H9 (cell line): ENCODE results near the gene GIPC1. TPM values are rescaled to one million over a fixed set of nuclear protein-coding genes. Genes with fewer than 3 reads are reported as not detected.

Experiments used
- DNase-seq: peaks from one replicate; pipeline ENCODE4 v3.0.0-alpha.2; 2017
- H2AFZ ChIP-seq: one replicate; pipeline ENCODE4 v1.6.1; 2013; ENCODE audit warnings: mild to moderate bottlenecking, low read length, control low read depth, moderate library complexity
- H2AK5ac ChIP-seq: 2 replicates; pipeline ENCODE4 v1.6.1; 2013; ENCODE audit warnings: low read length, control low read depth, mixed read lengths; ENCODE audit not compliant: insufficient read length
- H2BK120ac ChIP-seq: one replicate; pipeline ENCODE4 v1.6.1; 2013; ENCODE audit warnings: low read depth, mild to moderate bottlenecking, low read length, control low read depth, inconsistent platforms; ENCODE audit not compliant: poor library complexity, severe bottlenecking
- H2BK12ac ChIP-seq: 2 replicates; pipeline ENCODE4 v1.6.1; 2013; ENCODE audit warnings: low read length, control low read depth, mixed read lengths, low read depth; ENCODE audit not compliant: insufficient read length
- H2BK15ac ChIP-seq: 2 replicates; pipeline ENCODE4 v1.6.1; 2013; ENCODE audit warnings: low read depth, low read length, control low read depth
- H2BK20ac ChIP-seq: one replicate; pipeline ENCODE4 v1.6.1; 2013; ENCODE audit warnings: low read depth, mild to moderate bottlenecking, low read length, control low read depth, inconsistent platforms; ENCODE audit not compliant: poor library complexity, severe bottlenecking
- H2BK5ac ChIP-seq: 2 replicates; pipeline ENCODE4 v1.6.1; 2013; ENCODE audit warnings: low read length, control low read depth, mixed read lengths; ENCODE audit not compliant: insufficient read length
- H3K14ac ChIP-seq: 2 replicates; pipeline ENCODE4 v1.6.1; 2013; ENCODE audit warnings: low read length, control low read depth; ENCODE audit not compliant: insufficient read depth
- H3K18ac ChIP-seq: 2 replicates; pipeline ENCODE4 v1.6.1; 2013; ENCODE audit warnings: low read depth, mild to moderate bottlenecking, mixed read lengths, low read length, control low read depth; ENCODE audit not compliant: insufficient read length
- H3K23ac ChIP-seq: 2 replicates; pipeline ENCODE4 v1.6.1; 2013; ENCODE audit warnings: low read length, control low read depth, mixed read lengths, low read depth; ENCODE audit not compliant: insufficient read length
- H3K23me2 ChIP-seq: 2 replicates; pipeline ENCODE4 v1.6.1; 2013; ENCODE audit warnings: low read depth, mild to moderate bottlenecking, mixed read lengths, low read length, control low read depth; ENCODE audit not compliant: insufficient read length, poor library complexity, severe bottlenecking
- H3K27ac ChIP-seq: 2 replicates; pipeline ENCODE4 v1.5.1; 2013; ENCODE audit warnings: low read length, control low read depth, mixed read lengths, low read depth; ENCODE audit not compliant: insufficient read length
- H3K27me3 ChIP-seq: 2 replicates; pipeline ENCODE4 v1.6.1; 2013; ENCODE audit warnings: low read length, control low read depth, inconsistent platforms; ENCODE audit not compliant: insufficient read depth
- H3K4ac ChIP-seq: 2 replicates; pipeline ENCODE4 v1.6.1; 2013; ENCODE audit warnings: low read depth, mild to moderate bottlenecking, control low read depth, inconsistent platforms, low read length, moderate library complexity
- H3K4me1 ChIP-seq: 2 replicates; pipeline ENCODE4 v1.6.1; 2013; ENCODE audit warnings: low read length, control low read depth, inconsistent platforms; ENCODE audit not compliant: insufficient read depth
- H3K4me2 ChIP-seq: 2 replicates; pipeline ENCODE4 v1.6.1; 2013; ENCODE audit warnings: low read length, control low read depth, mixed read lengths; ENCODE audit not compliant: insufficient read length, insufficient read depth
- H3K56ac ChIP-seq: 2 replicates; pipeline ENCODE4 v1.6.1; 2013; ENCODE audit warnings: low read depth, mild to moderate bottlenecking, mixed read lengths, low read length, control low read depth; ENCODE audit not compliant: insufficient read length
- H3K79me1 ChIP-seq: 2 replicates; pipeline ENCODE4 v1.6.1; 2013; ENCODE audit warnings: low read depth, mild to moderate bottlenecking, moderate library complexity, low read length, control low read depth, inconsistent platforms; ENCODE audit not compliant: insufficient read depth, poor library complexity, severe bottlenecking
- H3K79me2 ChIP-seq: 2 replicates; pipeline ENCODE4 v1.6.1; 2013; ENCODE audit warnings: low read length, control low read depth, inconsistent platforms; ENCODE audit not compliant: insufficient read depth
- H3K9ac ChIP-seq: 2 replicates; pipeline ENCODE4 v1.6.1; 2013; ENCODE audit warnings: low read length, control low read depth, mixed read lengths; ENCODE audit not compliant: insufficient read length; ENCODE audit errors: extremely low read depth
- H3K9me3 ChIP-seq: one replicate; pipeline ENCODE4 v1.6.1; 2013; ENCODE audit warnings: low read depth, low read length, inconsistent platforms; ENCODE audit not compliant: control insufficient read depth
- H3T11ph ChIP-seq: one replicate; pipeline ENCODE4 v1.6.1; 2013; ENCODE audit warnings: mild to moderate bottlenecking, low read length, control low read depth, inconsistent platforms
- H4K20me1 ChIP-seq: one replicate; pipeline ENCODE4 v1.6.1; 2013; ENCODE audit not compliant: control insufficient read depth, insufficient read length, insufficient read depth
- H4K5ac ChIP-seq: 2 replicates; pipeline ENCODE4 v1.6.1; 2013; ENCODE audit warnings: low read depth, mild to moderate bottlenecking, mixed read lengths, low read length, control low read depth; ENCODE audit not compliant: insufficient read length
- H4K8ac ChIP-seq: replicated peaks from 2 replicates; pipeline ENCODE4 v1.6.1; 2013; ENCODE audit warnings: low read length, control low read depth, mixed read lengths, low read depth; ENCODE audit not compliant: insufficient read length
- H4K91ac ChIP-seq: 2 replicates; pipeline ENCODE4 v1.6.1; 2013; ENCODE audit warnings: low read depth, mild to moderate bottlenecking, moderate library complexity, mixed read lengths, low read length, control low read depth; ENCODE audit not compliant: insufficient read length
- H3K27ac Mint-ChIP-seq, 3 experiments: 2 replicates in 2 of 3; 3 replicates in 1 of 3; pipeline ENCODE4 v1.8.0; 2020 to 2021; ENCODE audit warnings: mixed read lengths in 3 of 3, mild to moderate bottlenecking in 1 of 3, moderate library complexity in 1 of 3
- H3K27me3 Mint-ChIP-seq: 2 replicates; pipeline ENCODE4 v1.8.0; 2021; ENCODE audit warnings: low read depth, mild to moderate bottlenecking, moderate library complexity, mixed read lengths
- H3K36me3 Mint-ChIP-seq, 3 experiments: 2 replicates in 2 of 3; 3 replicates in 1 of 3; pipeline ENCODE4 v1.8.0; 2020 to 2021; ENCODE audit warnings: low read depth in 3 of 3, mixed read lengths in 3 of 3; ENCODE audit not compliant: insufficient read depth in 1 of 3
- H3K4me1 Mint-ChIP-seq, 2 experiments: 2 replicates each; pipeline ENCODE4 v1.8.0; 2020; ENCODE audit warnings: mixed read lengths in 2 of 2
- H3K4me3 Mint-ChIP-seq, 2 experiments: 2 replicates in 1 of 2; 3 replicates in 1 of 2; pipeline ENCODE4 v1.8.0; 2020 to 2021; ENCODE audit warnings: mild to moderate bottlenecking in 2 of 2, mixed read lengths in 2 of 2, moderate library complexity in 1 of 2
- H3K9me3 Mint-ChIP-seq, 2 experiments: 2 replicates in 1 of 2; 3 replicates in 1 of 2; pipeline ENCODE4 v1.8.0; 2020; ENCODE audit warnings: mild to moderate bottlenecking in 2 of 2, mixed read lengths in 2 of 2, moderate library complexity in 1 of 2
- WGBS: extraction: QIAGEN DNeasy Blood & Tissue Kit; methylation state at CpG from one replicate; pipeline ENCODE4 v1.1.7; 2013; ENCODE audit warnings: missing lambda C conversion rate, low lambda C conversion rate, mixed read lengths; ENCODE audit not compliant: insufficient read length; ENCODE audit errors: extremely low coverage; 5-methylcytosine and 5-hydroxymethylcytosine counted together
- total RNA-seq: library from RNA; stranded (reverse); gene quantifications from 2 replicates; pipeline ENCODE4 v1.2.1, GENCODE V29; 2021
- TF ChIP-seq, protein P1 (sequence below): fragments of 200-600 bp; sonication (generic); conservative IDR thresholded peaks from 3 replicates; pipeline ENCODE4 v1.8.0; 2021; ENCODE audit warnings: antibody characterized with exemption, mild to moderate bottlenecking

The GIPC1 gene
- total RNA-seq, 1 experiment from 2014 or later = 70.6 TPM

GRCh38 chr19:14494411-14494810 lies 1.5 kb downstream of the GIPC1 start:
- TF ChIP-seq, protein P1, sequence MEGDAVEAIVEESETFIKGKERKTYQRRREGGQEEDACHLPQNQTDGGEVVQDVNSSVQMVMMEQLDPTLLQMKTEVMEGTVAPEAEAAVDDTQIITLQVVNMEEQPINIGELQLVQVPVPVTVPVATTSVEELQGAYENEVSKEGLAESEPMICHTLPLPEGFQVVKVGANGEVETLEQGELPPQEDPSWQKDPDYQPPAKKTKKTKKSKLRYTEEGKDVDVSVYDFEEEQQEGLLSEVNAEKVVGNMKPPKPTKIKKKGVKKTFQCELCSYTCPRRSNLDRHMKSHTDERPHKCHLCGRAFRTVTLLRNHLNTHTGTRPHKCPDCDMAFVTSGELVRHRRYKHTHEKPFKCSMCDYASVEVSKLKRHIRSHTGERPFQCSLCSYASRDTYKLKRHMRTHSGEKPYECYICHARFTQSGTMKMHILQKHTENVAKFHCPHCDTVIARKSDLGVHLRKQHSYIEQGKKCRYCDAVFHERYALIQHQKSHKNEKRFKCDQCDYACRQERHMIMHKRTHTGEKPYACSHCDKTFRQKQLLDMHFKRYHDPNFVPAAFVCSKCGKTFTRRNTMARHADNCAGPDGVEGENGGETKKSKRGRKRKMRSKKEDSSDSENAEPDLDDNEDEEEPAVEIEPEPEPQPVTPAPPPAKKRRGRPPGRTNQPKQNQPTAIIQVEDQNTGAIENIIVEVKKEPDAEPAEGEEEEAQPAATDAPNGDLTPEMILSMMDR = no peak
- H3K4ac ChIP-seq = no peak overlapping the region
- H3K4me3 Mint-ChIP-seq = peak overlapping the region; percentile 87 to 94
- H3K9me3 Mint-ChIP-seq = no peaks in the 10 kb centered on the region
- peaks cover 3% of the 10 kb centered on the region for H3K79me1 ChIP-seq
- H2BK12ac ChIP-seq = no peak overlapping the region
- H3K27ac Mint-ChIP-seq = 0 out of 7 replicates have a peak overlapping the region, but pooled peaks of 1 of the 3 experiments have one; percentile 13
- no peak overlapping the region for H3K4me2 ChIP-seq
- no peak overlapping the region for H2BK15ac ChIP-seq
- no peak overlapping the region for H2BK20ac ChIP-seq
- no peak overlapping the region for H3K56ac ChIP-seq
- H3K4me1 ChIP-seq = peaks cover 4% of the 10 kb centered on the region; the same call in 1 of the 2 replicates
- H3K23me2 ChIP-seq = peaks cover 4% of the 10 kb centered on the region
- H3K14ac ChIP-seq = no peak overlapping the region
- no peak overlapping the region for H4K91ac ChIP-seq
- no peaks in the 10 kb centered on the region; the same call in none of the 2 replicates for H3K27me3 Mint-ChIP-seq
- H3K36me3 Mint-ChIP-seq = peaks cover 19 to 40% (median 31%) of the 10 kb centered on the region in 3 experiments
- no CpG with 5 or more reads among the region's 4 CpGs for WGBS
- no peak overlapping the region for H3K27ac ChIP-seq
- peaks cover 2% of the 10 kb centered on the region; the same call in 1 of the 2 replicates for H3K79me2 ChIP-seq
- no peaks in the 10 kb centered on the region for H4K20me1 ChIP-seq
- peaks cover 22% of the 10 kb centered on the region in 2 experiments for H3K4me1 Mint-ChIP-seq
- H2AFZ ChIP-seq = no peak overlapping the region
- no peak overlapping the region for H3K18ac ChIP-seq
- no peak overlapping the region for H3T11ph ChIP-seq
- no peak overlapping the region for H3K23ac ChIP-seq
- H2BK5ac ChIP-seq = no peak overlapping the region
- no peaks in the 10 kb centered on the region for H3K27me3 ChIP-seq
- no peaks in the 10 kb centered on the region for H3K9me3 ChIP-seq
- no peak overlapping the region for H3K9ac ChIP-seq
- H2BK120ac ChIP-seq = no peak overlapping the region
- no peak for DNase-seq
- no peak overlapping the region for H4K8ac ChIP-seq
- H4K5ac ChIP-seq = no peak overlapping the region
- H2AK5ac ChIP-seq = no peak overlapping the region
